Neural progenitor cell (in vitro differentiated cells): ENCODE data around the gene NSMCE1.

Experiments
- EZH2phosphoT487 ChIP-seq: fragments of 200-600 bp; sonication (generic); IDR thresholded peaks from 2 replicates; pipeline ENCODE4 v1.6.1; 2017; ENCODE audit warnings: antibody characterized with exemption
- TF ChIP-seq, protein P1 (sequence below): fragments of 200-600 bp; sonication (generic); IDR thresholded peaks from 2 replicates; pipeline ENCODE4 v1.5.1; 2017; ENCODE audit warnings: antibody characterized with exemption, mild to moderate bottlenecking

DNA sequence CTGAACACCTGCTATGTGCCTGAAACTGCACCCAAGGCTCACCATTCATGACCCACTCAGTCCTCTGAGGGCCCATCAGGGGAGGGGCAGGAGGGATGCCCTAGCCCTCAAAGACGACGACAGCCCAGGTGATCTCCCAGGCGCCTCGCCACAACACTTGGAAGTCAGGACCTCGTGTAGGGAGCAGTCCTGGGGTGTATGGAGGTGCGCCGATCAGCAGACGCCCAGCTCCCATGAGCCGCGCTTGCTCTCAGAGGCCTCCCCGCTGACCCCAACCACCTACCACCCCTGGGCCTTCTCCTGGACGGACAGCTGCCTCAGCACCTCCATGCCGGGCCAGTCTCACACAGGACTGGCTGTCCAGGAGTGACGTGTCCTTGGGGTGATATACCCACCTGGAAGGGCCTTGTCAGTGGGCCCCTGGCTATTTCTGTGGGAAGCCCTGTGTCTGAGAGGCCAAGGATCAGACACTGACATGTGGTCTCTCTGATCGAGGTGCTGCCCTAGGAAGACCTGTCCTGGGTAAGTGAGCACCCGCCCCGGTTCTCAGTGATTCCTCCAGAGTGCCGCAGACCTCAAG lies 38.6 kb downstream of the NSMCE1 start:
- TF ChIP-seq, protein P1, sequence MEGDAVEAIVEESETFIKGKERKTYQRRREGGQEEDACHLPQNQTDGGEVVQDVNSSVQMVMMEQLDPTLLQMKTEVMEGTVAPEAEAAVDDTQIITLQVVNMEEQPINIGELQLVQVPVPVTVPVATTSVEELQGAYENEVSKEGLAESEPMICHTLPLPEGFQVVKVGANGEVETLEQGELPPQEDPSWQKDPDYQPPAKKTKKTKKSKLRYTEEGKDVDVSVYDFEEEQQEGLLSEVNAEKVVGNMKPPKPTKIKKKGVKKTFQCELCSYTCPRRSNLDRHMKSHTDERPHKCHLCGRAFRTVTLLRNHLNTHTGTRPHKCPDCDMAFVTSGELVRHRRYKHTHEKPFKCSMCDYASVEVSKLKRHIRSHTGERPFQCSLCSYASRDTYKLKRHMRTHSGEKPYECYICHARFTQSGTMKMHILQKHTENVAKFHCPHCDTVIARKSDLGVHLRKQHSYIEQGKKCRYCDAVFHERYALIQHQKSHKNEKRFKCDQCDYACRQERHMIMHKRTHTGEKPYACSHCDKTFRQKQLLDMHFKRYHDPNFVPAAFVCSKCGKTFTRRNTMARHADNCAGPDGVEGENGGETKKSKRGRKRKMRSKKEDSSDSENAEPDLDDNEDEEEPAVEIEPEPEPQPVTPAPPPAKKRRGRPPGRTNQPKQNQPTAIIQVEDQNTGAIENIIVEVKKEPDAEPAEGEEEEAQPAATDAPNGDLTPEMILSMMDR: no peak
- TF ChIP-seq EZH2phosphoT487: no peak
